Measurements from ENCODE around the gene FRS3. TPM values are rescaled to one million over a fixed set of nuclear protein-coding genes. Genes with fewer than 3 reads are reported as not detected.

FRS3 gene
- total RNA-seq, 1 donor from 2014 or later: 26.0 TPM

GRCh38 chr6:41724228-41724580 lies 55.5 kb downstream of the FRS3 start:
- peak overlapping the region; percentile 66 to 67 for H3K27ac ChIP-seq
- H3K36me3 ChIP-seq: no peaks in the 10 kb centered on the region
- no peaks in the 10 kb centered on the region for H3K9me3 ChIP-seq
- H3K4me3 ChIP-seq: no peak overlapping the region
- intact Hi-C loops (cut with DNase I): no loop called here
- H3K27me3 ChIP-seq: no peaks in the 10 kb centered on the region
- DNase-seq (ENCODE audit: low spot score in 2 of 2): no peak
- peaks cover 4 to 30% of the 10 kb centered on the region in 2 donors for H3K4me1 ChIP-seq
- TF ChIP-seq CTCF (IDR thresholded peaks at IDR 0.05): no peak

GRCh38 chr6:41723530-41724227 lies 56.0 kb downstream of the FRS3 start:
- DNase-seq (ENCODE audit: low spot score in 2 of 2): peak; percentile 77 to 90
- no peaks in the 10 kb centered on the region for H3K9me3 ChIP-seq
- peak in 2 of 3 experiments; percentile 21 to 23 for TF ChIP-seq CTCF (IDR thresholded peaks at IDR 0.05)
- H3K4me1 ChIP-seq: peaks cover 4 to 34% of the 10 kb centered on the region in 2 donors
- no peaks in the 10 kb centered on the region for H3K36me3 ChIP-seq
- intact Hi-C loops (cut with DNase I): loop anchor here (1.0 kb wide), 1 partner anchor 12 kb away; the partner anchor contains the start of gene TFEB
- H3K27ac ChIP-seq: peak overlapping the region; percentile 66 to 67
- H3K4me3 ChIP-seq: peak overlapping the region in 1 of 2 donors; percentile 12
- H3K27me3 ChIP-seq: no peaks in the 10 kb centered on the region

- H3K9me3 ChIP-seq: no peaks in the 10 kb centered on the region
- TF ChIP-seq CTCF (IDR thresholded peaks at IDR 0.05): no peak
- peaks cover 4 to 34% of the 10 kb centered on the region in 2 donors for H3K4me1 ChIP-seq
- H3K27ac ChIP-seq: peak overlapping the region; percentile 66 to 67
- DNase-seq (ENCODE audit: low spot score in 2 of 2): no peak
- H3K36me3 ChIP-seq: no peaks in the 10 kb centered on the region
- intact Hi-C loops (cut with DNase I): loop anchor here (1.0 kb wide), 1 partner anchor 12 kb away; the partner anchor contains the start of gene TFEB
- H3K27me3 ChIP-seq: no peaks in the 10 kb centered on the region
- H3K4me3 ChIP-seq: peak overlapping the region in 1 of 2 donors; percentile 12
Observed at GRCh38 chr6:41722969-41723529, 56.7 kb downstream of the FRS3 start.

- Histone ChIP-seq H3K4me1 (peaks cover 4 to 43% of the 10 kb centered on the region in 2 donors), H3K4me3 (no peak overlapping the region), H3K9me3 (no peaks in the 10 kb centered on the region), H3K27me3 (no peaks in the 10 kb centered on the region), H3K27ac (no peak overlapping the region), H3K36me3 (no peaks in the 10 kb centered on the region)
- no peak for TF ChIP-seq CTCF (IDR thresholded peaks at IDR 0.05)
- no peak for DNase-seq (ENCODE audit: low spot score in 2 of 2)
- intact Hi-C loops (cut with DNase I): no loop called here
Observed at GRCh38 chr6:41721414-41721813, 58.3 kb downstream of the FRS3 start.

- TF ChIP-seq CTCF (IDR thresholded peaks at IDR 0.05): no peak
- H3K4me3 ChIP-seq: no peak overlapping the region
- intact Hi-C loops (cut with DNase I): no loop called here
- H3K36me3 ChIP-seq: no peaks in the 10 kb centered on the region
- H3K27ac ChIP-seq: no peak overlapping the region
- H3K9me3 ChIP-seq: no peaks in the 10 kb centered on the region
- H3K4me1 ChIP-seq: peaks cover 7 to 48% of the 10 kb centered on the region in 2 donors
- DNase-seq (ENCODE audit: low spot score in 2 of 2): no peak
- H3K27me3 ChIP-seq: no peaks in the 10 kb centered on the region
Observed at GRCh38 chr6:41720783-41721182, 58.9 kb downstream of the FRS3 start.
